Activated T-cell treated with anti-CD3 and anti-CD28 coated beads for 4 hours (primary cell): ENCODE data around the gene TMEM245.

Experiments used
- DNase-seq: peaks from one replicate; pipeline ENCODE4 v3.0.0-alpha.2; 2020

The TMEM245 gene

DNA sequence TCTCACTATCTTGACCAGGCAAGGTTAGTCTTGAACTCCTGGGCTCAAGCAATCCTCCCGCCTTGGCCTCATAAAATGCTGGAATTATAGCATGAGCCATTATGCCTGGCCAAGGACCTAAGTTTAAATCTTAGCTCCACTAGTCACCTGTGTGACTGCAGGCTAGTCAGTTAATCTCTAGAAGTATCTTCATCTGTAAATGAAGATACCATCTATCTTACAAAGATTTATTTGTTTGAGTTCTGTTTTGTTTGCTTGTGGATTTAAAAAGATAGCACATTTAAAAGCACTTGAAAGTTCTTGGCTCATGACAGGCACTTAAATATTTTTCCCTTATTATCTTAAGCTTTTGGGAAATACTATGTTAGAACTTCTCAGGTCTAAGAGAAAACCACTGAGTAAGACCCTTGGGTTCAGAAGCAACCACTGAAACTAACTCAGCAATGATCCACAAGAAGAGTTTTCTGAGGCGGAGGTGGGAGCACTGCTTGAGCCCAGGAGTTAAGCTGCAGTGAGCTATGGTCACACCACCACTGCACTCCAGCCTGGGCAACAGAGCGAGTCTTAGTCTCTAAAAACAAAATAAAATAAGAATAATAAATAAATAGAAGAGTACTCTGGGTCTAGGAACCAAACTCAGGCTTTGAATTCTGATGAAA is 19.1 kb downstream of the TMEM245 start:
- DNase-seq: no peak

DNA sequence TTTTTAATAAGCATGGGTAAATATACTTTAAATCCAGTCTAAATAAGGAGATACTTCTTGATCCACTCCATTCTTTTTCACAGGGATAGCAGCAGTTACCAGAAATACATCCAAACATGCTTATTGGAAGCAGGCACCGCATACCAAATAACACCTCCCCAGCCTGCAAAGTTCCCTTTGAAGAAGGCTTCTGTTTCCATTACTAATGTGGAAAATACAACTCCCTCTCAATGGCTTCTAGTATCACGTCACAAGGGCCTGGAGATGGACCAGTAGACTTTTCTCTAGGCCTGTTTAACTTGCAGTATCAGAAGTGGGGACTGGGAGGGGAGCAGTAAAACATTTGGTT is 20.8 kb downstream of the TMEM245 start:
- DNase-seq: no peak

DNA sequence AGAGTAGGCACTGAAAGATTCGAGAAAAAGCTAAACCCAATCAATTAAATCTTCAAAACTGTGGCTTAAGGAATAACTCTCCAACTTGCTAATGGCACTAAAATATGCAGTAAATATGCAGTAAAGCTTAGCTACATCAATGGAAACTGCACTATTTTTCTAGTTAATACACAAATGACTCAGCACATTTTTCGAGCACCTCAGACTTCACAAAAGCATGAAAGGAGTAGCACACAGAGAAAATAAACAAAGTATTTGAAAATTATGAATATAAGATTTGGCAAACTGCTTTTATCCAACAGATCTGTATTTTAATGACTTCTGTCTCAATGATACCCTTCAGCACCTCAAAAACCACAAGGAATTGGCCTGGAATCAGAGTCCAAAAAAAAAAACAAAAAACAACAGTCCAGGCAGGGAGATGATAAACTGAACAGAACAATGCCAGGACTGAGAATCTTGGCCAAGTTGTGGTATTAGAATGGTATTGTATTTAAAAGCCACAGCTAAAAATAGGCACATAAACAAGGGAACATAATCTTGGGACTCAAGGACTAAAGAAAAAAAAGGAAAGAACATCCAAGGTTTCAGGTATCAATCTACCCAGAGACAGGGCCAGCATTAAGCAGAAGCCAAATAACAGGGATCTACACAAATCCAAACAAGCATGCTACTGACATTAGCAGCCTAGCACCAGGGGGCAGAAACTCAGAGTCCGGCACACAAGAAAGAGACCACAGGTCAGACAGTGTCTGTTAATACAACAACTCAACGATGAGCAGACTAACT is 21.4 kb downstream of the TMEM245 start:
- DNase-seq: no peak

DNA sequence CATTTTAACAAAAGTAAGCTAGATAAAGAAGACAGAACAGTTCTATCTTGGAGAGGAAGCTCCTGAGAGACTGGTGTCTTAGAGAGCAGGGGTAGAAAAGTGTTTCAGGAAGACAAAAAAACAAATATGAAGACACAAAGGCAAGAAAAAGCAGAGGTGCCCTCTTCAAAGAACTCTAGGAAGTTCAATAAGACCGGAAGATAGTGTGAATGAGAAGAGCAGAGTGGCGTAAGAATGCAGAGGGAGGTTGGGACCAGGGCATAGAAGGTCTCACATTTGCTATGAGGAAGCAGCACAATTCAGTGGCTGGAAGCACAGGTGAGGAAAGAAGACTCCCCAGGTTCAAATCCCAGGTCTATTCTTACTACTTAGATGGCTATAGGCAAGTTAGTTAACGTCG is 22.6 kb downstream of the TMEM245 start:
- no peak for DNase-seq

DNA sequence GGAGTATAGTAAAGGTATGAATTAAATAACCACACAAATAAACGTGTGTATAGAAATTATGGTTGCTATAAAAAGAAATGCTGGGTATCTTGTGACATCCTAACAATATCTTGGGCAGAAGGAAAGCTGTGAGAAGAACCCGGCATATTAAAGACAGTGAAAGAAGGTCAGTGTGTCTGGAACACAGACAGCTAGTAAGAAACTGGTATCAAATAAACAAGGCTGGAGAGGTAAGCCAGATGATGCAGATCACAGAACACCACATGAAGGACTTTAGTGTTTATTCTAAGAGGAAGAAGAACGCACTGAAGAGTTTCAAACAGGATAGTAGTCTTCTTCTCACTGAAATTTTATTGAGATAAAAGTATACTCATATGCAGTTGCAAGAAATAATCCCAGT is 24.4 kb downstream of the TMEM245 start:
- no peak for DNase-seq

DNA sequence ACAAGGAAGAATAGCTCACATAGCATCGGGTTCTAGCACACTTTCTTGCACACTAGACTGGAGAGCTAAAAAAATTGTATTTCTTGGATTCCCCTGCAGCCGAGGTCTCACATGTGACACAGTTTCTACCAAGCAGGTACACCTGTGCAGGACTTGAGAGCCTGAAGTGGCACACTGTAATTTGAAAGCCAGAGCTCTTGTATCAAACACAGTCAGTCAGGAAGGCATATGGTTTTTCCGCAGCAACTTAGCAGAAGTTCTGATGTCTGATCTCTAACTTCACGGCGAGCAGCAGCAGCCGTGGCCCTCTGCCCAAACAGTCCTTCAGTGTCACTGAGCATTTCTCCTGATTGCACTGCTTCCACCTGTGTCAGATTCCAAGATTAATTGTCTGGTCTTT is 25.5 kb downstream of the TMEM245 start:
- no peak for DNase-seq

DNA sequence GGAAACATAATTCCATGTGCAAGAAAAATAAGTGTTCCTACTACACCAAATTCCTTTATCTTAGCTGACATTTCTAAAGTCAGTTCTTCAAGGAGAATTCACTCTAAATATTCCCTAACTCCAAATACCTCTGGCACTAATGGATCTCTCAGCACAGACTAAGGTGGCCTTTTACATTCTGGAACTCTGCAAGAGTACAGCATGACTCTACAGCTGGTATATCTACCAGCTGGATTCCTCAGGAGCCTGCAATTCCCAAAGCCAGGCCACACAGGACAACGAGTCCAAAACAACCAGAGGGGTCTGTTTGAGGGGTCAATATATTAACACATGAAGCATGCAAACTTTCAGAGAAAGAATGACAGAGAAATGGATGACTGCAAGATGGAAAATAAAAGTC is 27.2 kb downstream of the TMEM245 start:
- no peak for DNase-seq

DNA sequence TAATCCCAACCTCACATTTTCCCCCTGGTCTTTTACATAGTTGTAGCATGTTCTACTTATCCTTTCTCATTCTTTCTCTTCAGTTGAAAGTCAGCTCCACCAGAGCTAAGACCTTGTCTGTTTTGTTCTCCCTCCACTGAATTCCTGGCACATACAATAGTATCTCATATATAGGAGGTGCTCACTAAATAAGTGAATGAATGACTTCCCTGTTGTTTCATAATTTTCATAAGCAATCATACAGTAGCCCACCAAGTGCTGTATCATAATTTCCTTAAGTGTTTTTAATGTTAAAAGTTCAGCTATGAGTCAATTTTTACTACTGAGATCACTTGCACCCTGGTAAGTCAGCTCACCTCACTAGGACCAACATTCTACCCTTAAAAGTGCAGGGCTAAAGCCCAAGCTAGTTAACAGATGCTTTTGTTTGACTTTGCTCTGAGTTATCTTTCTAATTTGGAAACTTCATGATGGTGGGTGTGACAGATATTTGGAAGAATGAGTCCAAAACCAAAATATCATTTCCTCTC is 27.6 kb downstream of the TMEM245 start:
- DNase-seq: no peak

DNA sequence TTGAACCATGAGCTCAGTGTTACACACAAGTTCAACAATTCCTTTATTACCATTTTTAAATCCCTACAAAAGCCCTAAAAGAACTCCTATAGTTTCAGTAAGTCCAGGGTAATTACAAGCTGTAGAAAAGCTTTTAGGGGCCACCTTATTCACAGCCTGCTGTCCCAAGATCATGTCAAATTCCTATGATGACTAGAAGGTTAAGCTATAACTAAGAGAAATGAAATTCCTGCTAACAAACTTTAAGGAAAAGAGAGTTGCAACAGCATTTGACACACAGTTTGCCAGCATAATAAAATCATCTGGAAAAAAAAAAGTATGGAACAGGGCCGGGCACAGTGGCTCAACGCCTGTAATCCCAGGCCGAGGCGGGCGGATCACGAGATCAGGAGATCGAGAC is 31.5 kb downstream of the TMEM245 start:
- no peak for DNase-seq

DNA sequence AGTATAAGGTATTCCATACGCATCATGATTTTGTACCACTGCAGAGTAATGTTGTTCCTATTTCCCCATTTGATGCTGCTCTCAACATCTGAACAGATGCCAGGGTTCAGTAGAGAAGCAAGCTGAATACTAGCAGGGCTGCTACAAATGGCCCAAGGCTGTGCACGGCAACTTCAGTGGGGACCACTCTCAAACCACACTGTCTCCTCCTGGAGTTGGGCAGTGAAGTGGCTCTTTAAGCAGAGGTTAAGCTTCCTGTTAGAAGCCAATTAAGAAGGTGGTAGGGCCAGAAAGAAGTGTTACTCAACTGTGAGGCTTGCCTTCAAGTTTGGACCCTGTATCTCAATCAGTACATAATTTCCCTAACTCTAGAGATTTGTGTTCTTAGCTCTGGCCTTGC is 32.0 kb downstream of the TMEM245 start:
- no peak for DNase-seq

DNA sequence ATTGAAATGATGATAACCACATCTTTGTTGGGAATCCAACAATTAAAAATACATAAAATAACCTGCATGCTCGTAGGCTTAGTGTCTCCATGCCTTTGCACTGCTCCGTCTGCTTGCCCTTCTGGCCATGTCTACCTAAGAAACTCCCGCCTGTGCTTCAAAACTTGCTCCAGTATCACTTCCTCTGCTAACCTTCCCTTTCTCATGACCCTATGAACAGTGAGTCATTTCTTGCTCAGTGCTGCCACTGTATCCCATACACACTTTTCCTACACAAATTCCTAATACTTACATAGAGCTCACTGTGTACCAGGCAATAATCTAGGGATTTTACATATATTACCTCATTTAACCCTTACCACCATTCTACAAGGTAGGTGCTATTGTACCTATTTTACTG is 33.5 kb downstream of the TMEM245 start:
- DNase-seq: no peak

DNA sequence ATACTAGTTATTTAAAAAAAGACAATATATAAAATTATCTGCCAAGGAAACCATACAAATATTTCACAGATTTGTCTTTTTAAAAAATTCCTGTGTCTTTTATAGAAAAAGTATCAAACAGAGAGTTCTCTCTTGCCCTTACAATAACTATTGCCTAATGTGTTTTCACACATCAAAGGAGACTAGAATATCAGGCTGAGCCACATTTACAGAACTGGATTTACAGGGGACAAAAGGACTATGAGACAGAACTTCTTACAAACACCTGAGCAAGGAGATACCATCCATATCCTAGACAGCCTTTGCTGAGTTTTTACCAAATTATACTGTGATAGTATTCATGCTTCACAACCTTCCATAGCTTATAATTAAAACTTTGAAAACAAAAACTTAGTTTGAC is 34.2 kb downstream of the TMEM245 start:
- DNase-seq: no peak

DNA sequence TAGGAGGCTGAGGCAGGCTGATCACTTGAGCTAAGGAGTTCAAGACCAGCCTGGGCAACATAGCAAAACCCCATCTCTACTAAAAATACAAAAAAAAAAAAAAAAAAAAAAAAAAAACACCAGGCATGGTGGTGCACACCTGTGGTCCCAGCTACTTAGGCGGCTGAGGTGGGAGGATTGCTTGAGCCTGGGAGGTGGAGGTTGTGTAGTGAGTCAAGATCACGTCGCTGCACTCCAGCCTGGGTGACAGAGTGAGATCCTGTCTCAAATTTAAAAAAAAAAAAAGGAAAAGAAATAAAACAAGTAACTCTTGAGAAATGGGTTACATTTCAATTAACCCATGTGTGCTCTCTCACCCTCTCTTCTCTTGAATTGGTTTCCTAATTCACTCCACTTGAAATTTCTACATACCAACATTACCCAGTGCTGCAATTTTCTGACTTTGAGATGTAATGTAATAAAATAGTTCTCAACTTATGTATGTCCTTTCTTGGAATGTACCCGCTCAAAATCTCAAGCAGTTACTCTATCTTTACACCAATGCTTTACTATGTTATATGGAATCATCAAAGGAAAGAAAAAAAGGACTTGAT is 35.8 kb downstream of the TMEM245 start:
- DNase-seq: no peak

DNA sequence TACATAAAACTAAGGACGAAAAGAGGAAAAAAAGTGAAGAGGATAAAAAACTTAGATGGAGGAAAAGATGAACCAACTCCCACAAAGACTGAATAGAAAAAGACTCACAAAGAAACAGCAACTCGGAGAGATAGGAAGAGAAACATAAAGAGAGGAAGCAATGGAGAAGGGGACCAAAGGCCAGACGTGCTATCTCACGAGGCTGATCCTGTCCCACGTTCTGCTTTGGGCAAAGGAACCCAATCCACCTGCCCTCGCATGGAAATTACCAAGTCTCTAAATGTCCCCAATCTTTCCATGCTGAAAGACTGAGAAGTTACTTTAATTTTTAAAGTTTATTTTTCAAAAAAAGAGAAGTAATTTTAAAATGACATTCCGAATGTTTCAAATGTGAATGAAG is 36.6 kb downstream of the TMEM245 start:
- no peak for DNase-seq

DNA sequence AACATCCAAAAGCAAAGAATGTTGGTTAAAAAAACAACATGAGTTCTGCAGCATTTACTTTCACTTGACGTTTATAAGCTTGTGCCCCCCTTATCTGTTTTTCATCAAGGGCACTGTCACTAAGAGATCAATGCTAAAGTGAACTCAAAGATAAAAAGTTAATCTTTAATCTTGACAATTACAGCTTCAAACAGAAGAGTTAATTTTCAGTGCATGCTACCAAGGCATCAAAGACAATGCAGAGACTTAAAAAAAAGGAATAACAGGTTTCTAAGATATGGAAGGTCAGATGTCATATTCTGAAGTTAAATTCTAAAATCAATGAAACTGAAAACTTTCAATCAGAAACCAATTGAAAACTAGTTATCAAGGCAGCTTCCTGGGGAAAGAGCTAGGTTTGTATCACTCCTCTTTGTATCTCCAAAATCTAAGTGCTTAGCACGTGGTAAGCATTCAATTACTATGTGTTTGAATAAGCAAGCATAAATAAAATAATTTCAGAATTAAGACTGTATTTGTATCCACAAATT is 37.6 kb downstream of the TMEM245 start:
- no peak for DNase-seq

DNA sequence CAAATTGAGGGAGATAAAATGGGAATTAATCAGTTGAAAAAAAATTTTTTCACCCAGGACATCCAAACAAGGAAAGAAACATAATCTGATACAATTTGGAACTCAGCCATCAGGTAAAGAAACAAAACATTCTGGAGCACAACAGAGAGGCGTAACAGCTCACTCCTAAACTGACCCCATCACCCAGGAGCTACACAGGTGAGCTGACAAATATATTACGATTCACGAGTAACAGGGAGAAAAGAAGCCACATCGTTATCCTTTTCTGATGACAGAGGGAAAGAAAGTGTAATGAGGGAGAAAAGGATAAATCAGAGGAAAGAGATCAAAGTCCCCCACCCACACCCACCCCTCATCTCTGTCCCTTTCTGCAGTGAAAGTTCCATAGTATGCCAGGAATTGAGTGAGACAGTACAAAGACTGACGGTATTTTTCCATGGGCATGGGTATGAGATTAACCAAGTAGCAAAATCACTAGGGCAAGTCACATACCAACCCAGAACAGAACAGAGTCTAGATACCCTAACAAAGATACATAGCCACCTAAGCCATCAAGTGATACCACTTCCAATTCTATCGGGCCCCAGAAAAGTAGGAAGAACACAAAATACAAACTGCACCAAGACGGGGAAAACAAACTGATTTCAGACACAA is 45.4 kb downstream of the TMEM245 start:
- DNase-seq: no peak

DNA sequence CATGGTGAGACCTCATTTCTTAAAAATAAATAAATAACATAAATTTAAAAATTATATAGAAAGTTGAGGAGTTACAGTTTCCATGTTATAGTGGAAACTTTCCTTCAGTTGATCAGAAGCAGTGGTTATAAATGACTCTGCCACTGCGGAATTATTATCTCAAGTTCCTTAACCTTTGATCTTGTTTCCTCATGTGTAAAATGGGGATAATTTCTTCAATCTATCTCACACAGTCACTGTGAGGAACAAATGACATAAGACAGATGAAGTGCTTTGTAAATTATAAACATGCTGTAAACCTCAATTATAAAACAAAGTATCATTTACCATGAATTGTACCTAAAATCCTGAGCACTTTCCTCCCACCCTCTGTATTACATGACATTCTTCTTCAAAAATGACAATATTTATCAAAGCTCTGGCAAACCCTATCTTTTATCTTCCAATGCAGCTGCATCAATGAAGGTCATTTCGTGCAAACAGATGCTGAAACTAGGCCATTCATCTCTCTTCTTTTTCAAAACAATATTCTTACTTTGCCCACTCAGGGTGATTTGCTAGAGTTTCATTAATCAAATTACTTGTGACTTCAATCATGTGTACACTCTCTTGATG is 46.8 kb downstream of the TMEM245 start:
- DNase-seq: no peak

DNA sequence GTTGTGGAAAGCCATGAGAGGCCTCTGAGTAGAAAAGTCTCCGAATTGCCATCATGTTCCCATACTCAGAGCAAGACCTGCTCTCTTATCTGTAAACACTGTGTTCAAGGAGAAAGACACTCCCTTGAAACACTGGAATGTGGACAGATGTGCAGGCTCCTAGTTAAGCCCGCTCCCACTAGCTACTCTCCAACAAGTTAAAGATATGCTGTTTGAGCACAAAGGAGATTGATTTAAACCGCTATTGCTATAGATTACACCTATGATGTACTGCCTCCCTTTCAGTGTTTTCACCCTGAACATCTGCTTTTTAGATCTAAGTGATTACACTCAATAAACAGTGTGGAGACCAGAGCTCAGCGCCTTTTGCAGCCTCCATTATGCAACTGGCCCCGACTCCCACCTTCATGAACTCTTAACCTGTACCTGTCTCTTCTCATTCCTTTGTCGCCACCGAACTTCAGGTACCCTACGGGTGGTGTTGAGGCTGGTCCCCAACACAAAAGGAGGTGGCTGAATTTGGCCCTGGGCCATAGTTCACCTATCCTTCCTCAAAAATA is 47.5 kb downstream of the TMEM245 start:
- no peak for DNase-seq

DNA sequence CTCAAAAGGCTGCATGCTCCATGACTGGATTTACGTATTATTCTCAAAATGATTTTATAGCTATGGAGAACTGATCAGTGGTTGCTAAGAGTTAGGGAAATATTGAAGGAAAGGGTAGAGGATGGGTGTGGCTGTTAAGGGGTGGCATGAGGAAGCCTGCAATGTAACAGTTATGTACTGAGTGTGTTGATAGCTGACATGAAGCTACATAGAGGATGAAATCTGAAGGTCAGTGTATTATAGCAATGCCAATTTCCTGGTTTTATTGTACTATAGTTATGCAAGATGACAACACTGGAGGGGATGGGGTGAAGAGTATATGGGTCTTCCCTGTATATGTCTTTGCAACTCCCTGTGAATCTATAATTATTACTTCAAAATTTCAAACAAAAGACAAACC is 51.0 kb downstream of the TMEM245 start:
- no peak for DNase-seq

DNA sequence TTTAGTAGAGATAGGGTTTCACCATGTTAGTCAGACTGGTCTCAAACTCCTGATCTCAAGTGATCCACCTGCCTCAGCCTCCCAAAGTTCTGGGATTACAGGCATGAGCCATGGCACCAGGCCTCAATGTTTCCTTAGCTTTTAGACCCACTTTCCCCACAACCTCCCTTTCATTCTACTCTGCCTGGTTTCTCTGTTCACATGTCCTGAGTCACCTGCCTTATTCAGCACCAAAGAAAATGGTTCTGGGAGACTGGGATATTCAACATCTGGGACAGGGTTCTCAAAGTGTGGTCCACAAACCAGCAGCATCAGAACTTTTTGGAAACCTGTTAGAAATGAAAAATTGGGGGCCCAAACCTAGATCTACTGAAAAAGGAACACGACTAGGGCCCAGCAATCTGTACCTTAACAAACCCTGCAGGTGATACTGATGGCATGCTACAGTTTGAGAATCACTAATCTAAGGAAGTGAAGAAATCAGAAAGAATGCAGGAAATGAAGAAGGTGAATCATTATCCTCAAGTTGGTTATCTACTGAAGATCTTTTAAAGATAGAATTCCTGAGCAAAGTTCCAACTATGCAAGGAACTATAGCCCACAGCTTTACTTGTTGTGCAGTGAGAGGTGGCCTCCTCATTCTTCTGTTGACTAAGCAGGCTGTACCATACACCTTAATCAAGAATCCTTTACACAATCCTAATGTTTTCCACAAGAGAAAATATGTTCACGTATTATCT is 54.6 kb downstream of the TMEM245 start:
- no peak for DNase-seq

DNA sequence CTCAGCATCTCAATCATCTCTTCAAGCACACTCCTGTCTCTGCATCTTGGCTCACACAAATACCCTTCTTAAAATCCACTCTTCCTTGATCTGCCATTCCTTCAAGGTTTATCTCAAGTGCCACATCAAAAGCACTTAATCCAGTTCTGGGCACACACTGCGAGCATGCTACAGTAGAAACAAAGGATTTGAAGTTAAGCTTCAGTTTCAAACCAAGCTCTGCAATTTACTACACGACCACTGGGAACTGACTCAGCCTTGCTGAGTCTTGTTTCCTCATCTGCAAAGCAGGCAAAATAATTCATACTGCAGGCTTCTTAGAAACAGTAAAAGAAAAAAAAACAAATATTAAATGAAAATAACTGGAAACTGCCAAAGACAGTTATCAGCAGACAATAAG is 56.0 kb downstream of the TMEM245 start:
- DNase-seq: no peak

DNA sequence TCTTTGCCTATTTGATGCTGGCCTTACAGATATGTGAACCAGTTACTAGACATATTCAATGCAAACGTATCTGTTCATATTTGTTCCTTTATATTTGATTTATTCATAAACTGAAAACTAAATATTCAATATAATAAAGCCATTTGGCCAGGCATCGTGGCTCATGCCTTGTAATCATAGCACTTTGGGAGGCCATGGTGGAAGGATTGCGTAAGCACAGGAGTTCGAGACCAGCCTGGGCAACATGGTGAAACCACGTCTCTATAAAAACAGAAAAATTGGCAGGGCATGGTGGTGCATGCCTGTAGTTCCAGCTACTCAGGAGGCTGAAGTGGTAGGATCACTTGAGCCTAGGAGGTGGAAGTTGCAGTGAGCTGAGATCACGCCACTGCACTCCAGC is 57.2 kb downstream of the TMEM245 start:
- no peak for DNase-seq
